ENCODE results near the gene TAP2.

Gene TAP2

GRCh38 chr6:32799168-32799567, 39.4 kb downstream of the TAP2 start:
- no peak overlapping the region for H3K27ac ChIP-seq
- DNase-seq (ENCODE audit: low read depth, low spot score), result no peak

GRCh38 chr6:32796848-32797776, 41.4 kb downstream of the TAP2 start:
- H3K27ac ChIP-seq, result no peak overlapping the region
- DNase-seq (ENCODE audit: low read depth, low spot score), result no peak

- H3K27ac ChIP-seq, result no peak overlapping the region
- DNase-seq (ENCODE audit: low read depth, low spot score), result no peak
Measured at GRCh38 chr6:32794510-32794909, 44.0 kb downstream of the TAP2 start.

GRCh38 chr6:32792901-32793435, 45.6 kb downstream of the TAP2 start:
- DNase-seq (ENCODE audit: low read depth, low spot score), result no peak
- H3K27ac ChIP-seq, result no peak overlapping the region

- no peak for DNase-seq (ENCODE audit: low read depth, low spot score)
- peak overlapping the region; percentile 5 for H3K27ac ChIP-seq
Measured at GRCh38 chr6:32790306-32790705, 48.2 kb downstream of the TAP2 start.
